ENCODE results near the gene NCKAP5. TPM values are rescaled to one million over a fixed set of nuclear protein-coding genes. Genes with fewer than 3 reads are reported as not detected.

NCKAP5 gene
- total RNA-seq, 1 experiment from 2014 or later, result not detected

- no peaks in the 10 kb centered on the region for H3K4me1 Mint-ChIP-seq (ENCODE audit: insufficient read depth, unreplicated experiment)
- TF ChIP-seq CTCF (IDR thresholded peaks at IDR 0.05; ENCODE audit: unreplicated experiment), result no peak
- peaks cover 7% of the 10 kb centered on the region for H3K9me3 Mint-ChIP-seq (ENCODE audit: unreplicated experiment)
- H3K27me3 Mint-ChIP-seq (ENCODE audit: insufficient read depth, unreplicated experiment), result no peaks in the 10 kb centered on the region
- ChIA-PET CTCF (no interaction called here), POLR2A (no interaction called here)
- no peak for DNase-seq (ENCODE audit: unreplicated experiment)
- no peak overlapping the region for H3K27ac Mint-ChIP-seq (ENCODE audit: low read depth, unreplicated experiment)
- no peaks in the 10 kb centered on the region for H3K36me3 Mint-ChIP-seq (ENCODE audit: insufficient read depth, unreplicated experiment)
- H3K4me3 Mint-ChIP-seq (ENCODE audit: unreplicated experiment), result no peak overlapping the region
- no TSS peak for BruUV-seq (replicated peaks)
- intact Hi-C loops (cut with micrococcal nuclease), result no loop called here
Measured at GRCh38 chr2:133343018-133343352, 225.3 kb downstream of the NCKAP5 start.

- Mint-ChIP-seq H3K4me1 (ENCODE audit: insufficient read depth, unreplicated experiment) (no peaks in the 10 kb centered on the region), H3K9me3 (ENCODE audit: unreplicated experiment) (peaks cover 7% of the 10 kb centered on the region), H3K4me3 (ENCODE audit: unreplicated experiment) (no peak overlapping the region), H3K36me3 (ENCODE audit: insufficient read depth, unreplicated experiment) (no peaks in the 10 kb centered on the region), H3K27me3 (ENCODE audit: insufficient read depth, unreplicated experiment) (no peaks in the 10 kb centered on the region), H3K27ac (ENCODE audit: low read depth, unreplicated experiment) (no peak overlapping the region)
- CTCF ChIA-PET, result no interaction called here
- intact Hi-C loops (cut with micrococcal nuclease), result no loop called here
- no peak for DNase-seq (ENCODE audit: unreplicated experiment)
- TF ChIP-seq CTCF (IDR thresholded peaks at IDR 0.05; ENCODE audit: unreplicated experiment), result no peak
- BruUV-seq (replicated peaks), result no TSS peak
- POLR2A ChIA-PET, result no interaction called here
Measured at GRCh38 chr2:133342286-133343017, 225.8 kb downstream of the NCKAP5 start.

- no peaks in the 10 kb centered on the region for H3K27me3 Mint-ChIP-seq (ENCODE audit: insufficient read depth, unreplicated experiment)
- BruUV-seq (replicated peaks), result no TSS peak
- CTCF ChIA-PET, result no interaction called here
- POLR2A ChIA-PET, result interaction anchor here (0.5 kb wide), 1 partner anchor 21 kb away, joined by 3 read pairs; no protein-coding TSS in a partner anchor
- no peaks in the 10 kb centered on the region for H3K4me1 Mint-ChIP-seq (ENCODE audit: insufficient read depth, unreplicated experiment)
- TF ChIP-seq CTCF (IDR thresholded peaks at IDR 0.05; ENCODE audit: unreplicated experiment), result no peak
- DNase-seq (ENCODE audit: unreplicated experiment), result no peak
- H3K27ac Mint-ChIP-seq (ENCODE audit: low read depth, unreplicated experiment), result no peak overlapping the region
- no peaks in the 10 kb centered on the region for H3K36me3 Mint-ChIP-seq (ENCODE audit: insufficient read depth, unreplicated experiment)
- no peak overlapping the region for H3K4me3 Mint-ChIP-seq (ENCODE audit: unreplicated experiment)
- intact Hi-C loops (cut with micrococcal nuclease), result no loop called here
- peaks cover 7% of the 10 kb centered on the region for H3K9me3 Mint-ChIP-seq (ENCODE audit: unreplicated experiment)
Measured at GRCh38 chr2:133341575-133341974, 226.7 kb downstream of the NCKAP5 start.

- Mint-ChIP-seq H3K27ac (ENCODE audit: low read depth, unreplicated experiment) (no peak overlapping the region), H3K4me3 (ENCODE audit: unreplicated experiment) (no peak overlapping the region), H3K4me1 (ENCODE audit: insufficient read depth, unreplicated experiment) (no peaks in the 10 kb centered on the region), H3K36me3 (ENCODE audit: insufficient read depth, unreplicated experiment) (no peaks in the 10 kb centered on the region), H3K27me3 (ENCODE audit: insufficient read depth, unreplicated experiment) (no peaks in the 10 kb centered on the region), H3K9me3 (ENCODE audit: unreplicated experiment) (no peaks in the 10 kb centered on the region)
- TF ChIP-seq CTCF (IDR thresholded peaks at IDR 0.05; ENCODE audit: unreplicated experiment), result no peak
- POLR2A ChIA-PET, result no interaction called here
- intact Hi-C loops (cut with micrococcal nuclease), result no loop called here
- DNase-seq (ENCODE audit: unreplicated experiment), result no peak
- CTCF ChIA-PET, result interaction anchor here (0.6 kb wide), 1 partner anchor 74 kb away, joined by 3 read pairs; no protein-coding TSS in a partner anchor
- no TSS peak for BruUV-seq (replicated peaks)
Measured at GRCh38 chr2:133338224-133338623, 230.0 kb downstream of the NCKAP5 start.

All from MCF 10A (cell line).